Gastrocnemius medialis (tissue), 4 donors: ENCODE data around the gene CIB4.

ENCODE experiments used
- POLR2A ChIP-seq, 2 donors: fragments of 450-650 bp; IDR thresholded peaks; one replicate each; pipeline ENCODE4 v1.6.1; 2017; ENCODE audit warnings: antibody characterized with exemption in 2 of 2, mild to moderate bottlenecking in 2 of 2, moderate library complexity in 2 of 2
- TF ChIP-seq, protein P1 (sequence below), 5 experiments: fragments of 450-650 bp in 3 of 5; fragments of 200-600 bp in 2 of 5; sonication (generic) in 2 of 5; IDR thresholded peaks in 4 of 5; conservative IDR thresholded peaks in 1 of 5; 1 replicate in 4 of 5; 2 replicates in 1 of 5; pipeline ENCODE4 v1.5.1; 2016 to 2019; ENCODE audit warnings: antibody characterized with exemption in 5 of 5, mild to moderate bottlenecking in 3 of 5, moderate library complexity in 3 of 5

DNA sequence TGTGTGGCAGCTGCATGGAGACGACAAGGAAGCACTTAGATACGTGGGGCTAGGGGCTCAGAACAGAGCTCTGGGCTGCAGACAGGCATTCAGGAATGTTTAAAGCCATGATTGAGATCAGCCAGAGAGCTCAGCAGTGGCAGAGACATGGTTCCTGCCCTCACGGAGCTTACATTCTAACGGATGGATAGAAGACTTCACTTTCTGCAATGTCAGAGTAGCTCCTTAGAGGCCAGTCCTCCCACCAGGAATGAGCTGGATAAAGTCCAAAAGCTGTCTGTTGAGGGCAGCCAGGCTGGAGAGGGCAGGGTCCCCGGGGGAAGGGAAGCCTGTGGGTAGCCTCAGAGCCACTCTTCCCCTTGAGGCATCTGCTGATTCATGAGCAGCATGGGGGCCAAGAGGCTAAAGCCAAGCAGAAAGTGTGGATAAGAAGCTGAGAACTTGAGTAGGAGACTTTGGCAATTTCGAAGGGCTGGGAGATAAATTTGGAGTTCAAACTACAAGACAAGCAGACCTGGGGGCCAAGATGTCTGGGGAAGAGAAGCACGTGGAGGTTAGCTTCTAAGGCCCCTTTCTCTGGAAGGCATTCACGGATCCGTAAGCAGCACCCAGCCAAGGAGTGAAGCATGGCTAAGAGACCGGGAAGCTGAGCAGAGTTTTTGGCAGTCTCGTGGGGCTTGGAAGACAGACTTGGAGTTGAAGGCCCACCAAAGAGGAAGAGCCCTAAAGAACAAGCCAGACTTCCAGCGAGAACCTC, 9.7 kb upstream of the CIB4 start:
- TF ChIP-seq, protein P1, sequence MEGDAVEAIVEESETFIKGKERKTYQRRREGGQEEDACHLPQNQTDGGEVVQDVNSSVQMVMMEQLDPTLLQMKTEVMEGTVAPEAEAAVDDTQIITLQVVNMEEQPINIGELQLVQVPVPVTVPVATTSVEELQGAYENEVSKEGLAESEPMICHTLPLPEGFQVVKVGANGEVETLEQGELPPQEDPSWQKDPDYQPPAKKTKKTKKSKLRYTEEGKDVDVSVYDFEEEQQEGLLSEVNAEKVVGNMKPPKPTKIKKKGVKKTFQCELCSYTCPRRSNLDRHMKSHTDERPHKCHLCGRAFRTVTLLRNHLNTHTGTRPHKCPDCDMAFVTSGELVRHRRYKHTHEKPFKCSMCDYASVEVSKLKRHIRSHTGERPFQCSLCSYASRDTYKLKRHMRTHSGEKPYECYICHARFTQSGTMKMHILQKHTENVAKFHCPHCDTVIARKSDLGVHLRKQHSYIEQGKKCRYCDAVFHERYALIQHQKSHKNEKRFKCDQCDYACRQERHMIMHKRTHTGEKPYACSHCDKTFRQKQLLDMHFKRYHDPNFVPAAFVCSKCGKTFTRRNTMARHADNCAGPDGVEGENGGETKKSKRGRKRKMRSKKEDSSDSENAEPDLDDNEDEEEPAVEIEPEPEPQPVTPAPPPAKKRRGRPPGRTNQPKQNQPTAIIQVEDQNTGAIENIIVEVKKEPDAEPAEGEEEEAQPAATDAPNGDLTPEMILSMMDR (IDR thresholded peaks at IDR 0.05 in 4 of 5, conservative IDR thresholded peaks at IDR 0.05 in 1 of 5) = no peak
- no peak for TF ChIP-seq POLR2A (IDR thresholded peaks at IDR 0.05)
